ENCODE measurements around the gene LAP3. TPM values are rescaled to one million over a fixed set of nuclear protein-coding genes. Genes with fewer than 3 reads are reported as not detected.

The LAP3 gene
- total RNA-seq, result 83.6 and 102 TPM in 2 replicates

DNA sequence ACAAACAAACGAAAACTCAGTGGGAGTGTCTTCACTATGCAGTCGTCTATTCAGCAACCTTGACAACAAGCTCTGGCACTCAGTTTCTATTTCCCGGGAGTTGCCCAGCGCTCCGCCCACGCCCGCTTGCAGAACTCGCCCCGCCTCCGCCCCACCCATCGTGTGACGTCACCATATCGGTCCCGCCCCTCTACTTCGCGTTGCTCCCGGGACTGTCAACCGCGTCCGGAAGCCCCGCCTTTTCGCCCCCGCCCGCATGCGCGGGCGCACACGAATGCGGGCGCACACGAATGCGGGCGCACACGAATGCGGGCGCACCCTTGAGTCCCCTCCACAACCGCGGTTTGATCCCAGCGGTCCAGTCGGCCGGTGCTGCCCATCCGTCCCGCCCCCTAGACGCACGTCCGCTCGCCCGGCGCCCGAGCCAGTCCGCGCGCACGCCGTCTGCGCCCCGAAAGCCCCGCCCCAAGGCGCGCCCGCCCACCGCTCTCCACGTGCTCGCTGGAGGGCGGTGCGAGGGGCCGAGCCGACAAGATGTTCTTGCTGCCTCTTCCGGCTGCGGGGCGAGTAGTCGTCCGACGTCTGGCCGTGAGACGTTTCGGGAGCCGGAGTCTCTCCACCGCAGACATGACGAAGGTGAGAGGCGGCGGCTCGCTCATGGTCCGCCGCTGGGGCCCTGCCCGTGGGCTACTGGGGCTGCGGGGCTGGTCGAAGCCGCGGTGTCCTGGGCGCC lies at the start of gene LAP3:
Gene LAP3, plus strand, starts transcription at position 267 of the 733 bp plus-strand sequence. Its CDS starts 268 bp downstream, at position 535.

GRCh38 chr4:17614416-17615299 lies 37.7 kb downstream of the LAP3 start, which contains the start of gene MED28:
Gene MED28, plus strand, starts transcription at chr4:17614641. Its CDS starts 14 bp downstream, at chr4:17614655.

Other genes starting within 250 kb of the LAP3 start
- 9.6 and 18.8 TPM in 2 replicates for gene QDPR, start 65.1 kb upstream of the LAP3 start, total RNA-seq
- gene CLRN2, start 62.0 kb upstream of the LAP3 start, total RNA-seq, result not detected in 2 replicates
- 3.2 and 14.4 TPM in 2 replicates for gene MED28, start 37.4 kb downstream of the LAP3 start, total RNA-seq
- under 0.01 TPM in 1 of 2 replicates, not detected in the other for gene FAM184B, start 204.4 kb downstream of the LAP3 start, total RNA-seq
- 11.2 and 12.3 TPM in 2 replicates for gene DCAF16, start 233.6 kb downstream of the LAP3 start, total RNA-seq
- gene NCAPG, start 233.8 kb downstream of the LAP3 start, total RNA-seq, result 7.6 and 10.7 TPM in 2 replicates

All from cardiac atrium fibroblast (primary cell).